Left renal pelvis (tissue), 4 donors: Measurements from ENCODE around the gene LTN1. TPM values are rescaled to one million over a fixed set of nuclear protein-coding genes. Genes with fewer than 3 reads are reported as not detected.

Experiments
- DNase-seq, 4 donors: peaks; one replicate each; pipeline ENCODE4 v3.0.0-alpha.2; 2013; ENCODE audit warnings: low read depth in 4 of 4, low spot score in 3 of 4
- polyA plus RNA-seq, 4 donors: library from polyadenylated mRNA; unstranded; fragments of 120-200 nt; gene quantifications; one replicate each; pipeline ENCODE4 v1.2.1, GENCODE V29; 2013; ENCODE audit not compliant: insufficient read length in 4 of 4

The LTN1 gene
- polyA plus RNA-seq, 4 donors, result 33.3 to 39.0 (median 34.9) TPM

GRCh38 chr21:28885853-28886177 lies 106.9 kb downstream of the LTN1 start:
- DNase-seq, result no peak

- peak; percentile 74 to 85 (median 81) for DNase-seq
Observed at GRCh38 chr21:28884976-28885852, 107.5 kb downstream of the LTN1 start.

- DNase-seq, result peak in 1 of 4 donors; percentile 6
Observed at GRCh38 chr21:28884481-28884880, 108.2 kb downstream of the LTN1 start.

- DNase-seq, result no peak
Observed at GRCh38 chr21:28883931-28884330, 108.7 kb downstream of the LTN1 start.

- no peak for DNase-seq
Observed at GRCh38 chr21:28882345-28882744, 110.3 kb downstream of the LTN1 start.

Other genes with a start within 250 kb of the LTN1 start
- gene RWDD2B, start 26.5 kb upstream of the LTN1 start, polyA plus RNA-seq, result 10 to 100 TPM; 19.3 to 30.8 (median 23.2) TPM
- gene USP16, start 31.8 kb upstream of the LTN1 start, polyA plus RNA-seq, result 10 to 100 TPM; 53.3 to 63.1 (median 55.4) TPM
- 100 to 1,000 TPM; 155 to 278 (median 256) TPM for gene CCT8, start 80.8 kb upstream of the LTN1 start, polyA plus RNA-seq
- gene MAP3K7CL, start 137.8 kb upstream of the LTN1 start, polyA plus RNA-seq, result 1 to 10 TPM; 4.8 to 7.7 (median 6.0) TPM